T-helper 2 cell treated with Interferon-gamma antibody and Interleukin-4, amounts not matched to agents 5 μg/mL and 100 μg/mL, for 36 hours (primary cell): ENCODE data around the gene CARNS1.

ENCODE experiments used
- DNase-seq: peaks from one replicate; pipeline ENCODE4 v3.0.0; 2021; ENCODE audit warnings: low spot score
- H3K27ac Mint-ChIP-seq: one replicate; pipeline ENCODE4 v1.8.0; 2021; ENCODE audit warnings: mild to moderate bottlenecking, mixed read lengths
- H3K27me3 Mint-ChIP-seq: one replicate; pipeline ENCODE4 v1.8.0; 2021; ENCODE audit warnings: low read depth, mixed read lengths
- H3K36me3 Mint-ChIP-seq: one replicate; pipeline ENCODE4 v1.8.0; 2021; ENCODE audit warnings: low read depth, mixed read lengths
- H3K4me1 Mint-ChIP-seq: one replicate; pipeline ENCODE4 v1.8.0; 2021; ENCODE audit warnings: low read depth, mixed read lengths
- H3K4me3 Mint-ChIP-seq: one replicate; pipeline ENCODE4 v1.8.0; 2022; ENCODE audit warnings: mild to moderate bottlenecking, moderate library complexity, mixed read lengths
- H3K9me3 Mint-ChIP-seq: one replicate; pipeline ENCODE4 v1.8.0; 2021; ENCODE audit warnings: mixed read lengths

Gene CARNS1

DNA sequence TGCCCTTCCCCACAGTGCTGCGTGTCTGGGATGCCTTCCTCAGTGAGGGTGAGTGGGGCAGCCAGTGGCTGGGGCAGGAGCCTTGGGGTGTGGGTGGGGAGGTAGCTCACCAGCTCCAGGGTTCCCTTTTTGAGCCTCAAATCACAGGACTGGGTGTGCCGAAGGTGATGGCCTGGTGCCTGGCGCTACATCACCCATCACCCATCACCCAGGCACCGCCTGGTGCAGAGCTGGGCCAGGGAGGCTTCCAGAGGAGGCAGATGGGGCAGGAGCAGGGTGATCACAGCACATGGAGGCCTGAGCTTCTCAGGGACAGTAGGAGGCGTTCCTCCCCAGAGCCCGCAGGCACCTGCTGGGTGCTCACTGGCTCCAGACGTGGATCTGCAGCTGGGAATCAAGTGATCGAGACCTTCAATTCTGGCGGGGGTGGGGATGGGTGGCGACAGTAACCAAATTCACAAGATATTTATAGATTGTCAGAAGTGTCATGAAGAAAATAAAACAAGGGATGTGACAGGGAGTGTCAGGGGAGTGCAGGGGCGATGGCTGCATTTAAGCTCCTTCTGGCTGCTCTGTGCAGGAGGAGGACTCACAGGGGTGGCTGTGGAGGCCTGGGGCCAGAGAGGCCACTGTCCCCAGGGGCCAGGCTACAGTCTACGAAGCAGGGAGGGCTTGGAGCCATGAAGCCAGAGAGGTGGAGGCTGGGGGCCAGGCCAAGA lies 8.3 kb upstream of the CARNS1 start:
- H3K27me3 Mint-ChIP-seq = no peaks in the 10 kb centered on the region
- H3K4me3 Mint-ChIP-seq = peak overlapping the region; percentile 94
- H3K27ac Mint-ChIP-seq = peak overlapping the region; percentile 82
- H3K4me1 Mint-ChIP-seq = peaks cover 49% of the 10 kb centered on the region
- H3K9me3 Mint-ChIP-seq = no peaks in the 10 kb centered on the region
- H3K36me3 Mint-ChIP-seq = peaks cover 59% of the 10 kb centered on the region
- no peak for DNase-seq

DNA sequence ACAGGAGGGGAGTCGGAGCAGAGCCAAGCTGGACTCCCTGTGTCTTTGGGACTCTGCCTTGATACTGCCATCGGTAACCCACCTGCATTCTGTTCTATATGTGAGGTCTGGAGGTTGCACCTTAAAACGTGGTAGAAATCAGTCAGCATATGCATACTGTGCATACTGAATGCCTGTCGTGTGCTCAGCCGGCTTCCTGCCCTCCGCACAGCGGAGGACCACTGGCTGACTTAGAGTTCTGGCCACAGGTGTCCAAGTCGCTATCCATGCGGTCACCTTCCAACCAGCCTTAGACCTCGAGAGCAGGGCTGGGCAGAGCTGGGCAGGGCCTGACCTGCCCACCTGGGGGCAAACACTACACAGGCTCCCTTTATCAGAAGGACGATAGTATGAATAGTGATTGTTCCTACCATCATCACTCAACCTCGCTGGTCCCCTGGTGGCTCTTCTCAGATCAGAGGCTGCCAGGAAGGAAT lies 7.8 kb upstream of the CARNS1 start:
- peak overlapping the region; percentile 94 for H3K4me3 Mint-ChIP-seq
- peak overlapping the region; percentile 82 for H3K27ac Mint-ChIP-seq
- peaks cover 50% of the 10 kb centered on the region for H3K4me1 Mint-ChIP-seq
- H3K36me3 Mint-ChIP-seq = peaks cover 64% of the 10 kb centered on the region
- H3K27me3 Mint-ChIP-seq = no peaks in the 10 kb centered on the region
- no peak for DNase-seq
- no peaks in the 10 kb centered on the region for H3K9me3 Mint-ChIP-seq

DNA sequence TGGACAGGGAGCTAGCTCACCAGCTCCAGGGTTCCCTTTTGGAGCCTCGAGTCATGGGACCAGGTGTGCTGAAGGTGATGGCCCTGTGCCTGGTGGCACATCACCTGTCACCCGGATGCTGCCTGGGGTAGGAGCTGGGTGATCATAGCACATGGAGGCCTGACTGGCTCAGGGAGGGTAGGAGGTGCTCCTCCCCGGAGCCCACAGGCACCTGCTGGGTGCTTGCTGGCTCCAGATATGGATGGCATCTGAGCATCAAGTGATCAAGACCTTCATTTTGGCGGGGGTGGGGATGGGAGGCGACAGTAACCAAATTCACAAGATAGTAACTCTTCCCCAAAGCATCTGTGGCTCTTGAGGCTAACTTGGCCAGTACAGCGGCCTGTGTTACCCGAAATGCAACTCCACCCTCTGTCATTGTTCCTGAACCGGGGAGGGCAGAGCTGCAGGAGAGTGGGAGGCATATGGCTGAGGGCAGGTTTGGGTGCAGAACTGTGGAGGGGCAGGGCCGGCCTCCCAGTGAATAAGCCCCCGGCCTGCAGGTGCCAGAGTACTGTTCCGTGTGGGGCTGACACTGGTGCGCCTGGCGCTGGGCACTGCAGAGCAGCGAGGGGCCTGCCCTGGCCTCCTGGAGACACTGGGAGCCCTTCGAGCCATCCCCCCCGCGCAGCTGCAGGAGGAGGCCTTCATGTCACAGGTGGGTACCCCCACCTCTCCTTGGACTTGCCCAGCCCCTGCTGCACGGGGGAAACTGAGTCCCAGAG lies 6.9 kb upstream of the CARNS1 start:
- H3K27me3 Mint-ChIP-seq = peaks cover 4% of the 10 kb centered on the region
- DNase-seq = peak; percentile 25
- H3K27ac Mint-ChIP-seq = peak overlapping the region; percentile 82
- peaks cover 61% of the 10 kb centered on the region for H3K36me3 Mint-ChIP-seq
- no peaks in the 10 kb centered on the region for H3K9me3 Mint-ChIP-seq
- H3K4me1 Mint-ChIP-seq = peaks cover 56% of the 10 kb centered on the region
- H3K4me3 Mint-ChIP-seq = peak overlapping the region; percentile 94

DNA sequence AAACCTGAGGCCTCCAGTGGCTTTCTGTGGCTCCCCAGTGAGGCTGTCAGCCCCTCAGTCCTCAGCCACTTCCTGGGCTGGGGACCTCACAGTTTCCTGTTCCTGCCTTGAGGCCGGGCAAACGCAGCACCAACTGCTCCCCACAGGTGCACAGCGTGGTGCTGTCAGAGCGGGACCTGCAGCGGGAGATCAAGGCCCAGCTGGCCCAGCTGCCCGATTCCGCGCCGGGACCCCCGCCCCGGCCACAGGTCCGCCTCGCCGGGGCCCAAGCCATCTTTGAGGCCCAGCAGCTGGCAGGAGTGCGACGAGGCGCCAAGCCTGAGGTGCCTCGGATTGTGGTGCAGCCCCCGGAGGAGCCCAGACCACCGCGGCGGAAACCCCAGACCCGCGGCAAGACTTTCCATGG lies 6.2 kb upstream of the CARNS1 start:
- Mint-ChIP-seq H3K27me3 (peaks cover 4% of the 10 kb centered on the region), H3K4me1 (peaks cover 56% of the 10 kb centered on the region), H3K9me3 (no peaks in the 10 kb centered on the region), H3K36me3 (peaks cover 59% of the 10 kb centered on the region), H3K4me3 (peak overlapping the region; percentile 94), H3K27ac (peak overlapping the region; percentile 82)
- peak; percentile 67 for DNase-seq

DNA sequence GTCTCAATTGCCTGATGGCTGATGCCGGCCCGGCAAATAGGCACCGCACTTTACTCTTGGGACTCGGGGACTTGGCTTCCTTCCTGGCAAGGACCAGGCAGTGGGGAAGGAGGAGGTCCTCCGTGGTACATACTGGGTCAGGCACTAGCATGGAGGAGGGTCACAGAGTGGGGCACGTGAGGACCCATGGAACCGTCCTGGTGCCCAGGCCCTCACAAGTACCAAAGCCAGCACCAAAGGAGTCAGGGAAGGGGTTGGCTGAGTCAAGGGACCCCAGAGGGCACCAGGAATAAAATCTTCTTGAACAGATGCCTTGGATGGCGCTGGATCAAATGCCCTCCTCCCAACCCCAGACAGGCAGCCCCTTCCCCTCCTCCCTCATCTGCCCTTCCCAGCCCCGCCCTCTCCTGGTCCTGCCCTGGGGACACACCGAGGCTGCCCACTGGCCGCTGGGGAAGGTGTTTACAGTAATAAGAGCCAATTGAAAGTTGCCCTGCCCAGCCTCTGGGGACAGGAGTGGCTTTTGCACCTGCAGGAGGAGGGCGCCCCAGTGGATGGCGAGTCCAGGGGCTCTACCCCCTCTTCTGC lies 5.6 kb upstream of the CARNS1 start:
- peaks cover 56% of the 10 kb centered on the region for H3K4me1 Mint-ChIP-seq
- peak overlapping the region; percentile 94 for H3K4me3 Mint-ChIP-seq
- H3K36me3 Mint-ChIP-seq = peaks cover 53% of the 10 kb centered on the region
- no peaks in the 10 kb centered on the region for H3K9me3 Mint-ChIP-seq
- peak overlapping the region; percentile 82 for H3K27ac Mint-ChIP-seq
- no peak for DNase-seq
- peaks cover 4% of the 10 kb centered on the region for H3K27me3 Mint-ChIP-seq

DNA sequence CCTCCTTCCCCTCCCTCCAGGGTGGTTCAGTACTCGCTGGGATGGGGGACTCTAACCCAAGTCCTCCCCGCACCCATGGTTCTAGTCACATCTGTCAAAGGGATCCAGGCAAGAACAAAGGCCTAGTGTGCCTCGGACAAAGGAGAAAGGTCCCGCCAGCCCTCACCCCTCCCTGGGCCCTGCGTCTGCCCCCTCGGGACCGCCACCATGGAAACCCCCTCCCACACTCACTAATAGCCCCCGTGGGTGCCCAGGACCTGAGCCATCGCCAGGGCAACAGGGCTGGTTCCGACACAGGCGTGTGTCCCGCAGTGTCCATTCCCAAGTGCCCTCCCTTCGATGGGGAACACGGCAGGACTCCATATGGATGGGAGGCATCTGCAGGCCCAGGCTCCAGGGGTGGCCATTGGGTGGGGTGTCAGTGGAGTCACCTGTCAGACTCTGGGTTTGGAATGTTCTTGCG lies 5.1 kb upstream of the CARNS1 start:
- Mint-ChIP-seq H3K27me3 (peaks cover 4% of the 10 kb centered on the region), H3K4me3 (peak overlapping the region; percentile 94), H3K36me3 (peaks cover 48% of the 10 kb centered on the region), H3K27ac (peak overlapping the region; percentile 82), H3K9me3 (no peaks in the 10 kb centered on the region), H3K4me1 (peaks cover 53% of the 10 kb centered on the region)
- no peak for DNase-seq

DNA sequence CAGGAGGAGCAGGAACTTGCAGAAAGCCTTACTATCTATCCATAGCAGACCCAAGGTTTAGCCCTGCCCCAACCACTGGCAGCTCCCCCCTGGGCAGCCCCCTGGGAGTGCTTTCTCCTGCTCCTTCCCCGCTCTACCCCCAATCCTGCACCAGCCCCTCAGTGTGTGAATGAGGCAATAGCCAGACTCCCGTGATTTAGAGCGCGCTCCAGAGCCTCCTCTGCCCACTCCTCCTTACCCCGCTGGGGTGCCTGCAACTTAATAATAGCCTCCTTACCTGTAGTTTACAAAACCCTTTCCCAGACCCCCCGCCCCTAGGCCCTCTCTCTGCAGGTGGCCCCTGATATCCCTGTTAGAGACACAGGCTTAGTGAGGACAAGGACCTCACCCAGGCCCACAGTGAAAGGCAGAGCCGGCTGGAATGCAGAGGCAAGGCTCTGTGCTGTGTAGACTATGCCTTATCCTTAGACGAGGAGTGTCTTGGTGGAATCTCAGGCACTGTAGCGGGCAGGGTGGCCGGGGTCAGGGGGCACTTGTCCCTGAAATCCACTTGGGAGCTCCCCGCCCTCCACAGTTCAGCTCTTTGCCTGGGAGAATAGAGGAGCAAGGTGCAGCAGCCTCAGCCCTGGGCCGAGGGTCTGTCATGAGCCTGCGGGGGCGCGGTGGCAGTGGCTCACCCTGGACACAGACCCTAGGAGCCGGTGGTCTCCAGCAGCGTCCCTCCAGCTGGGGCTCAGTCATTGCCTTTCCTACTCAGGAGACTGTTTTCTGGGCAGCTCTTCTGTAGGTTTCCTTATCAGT lies 4.3 kb upstream of the CARNS1 start:
- Mint-ChIP-seq H3K9me3 (no peaks in the 10 kb centered on the region), H3K27me3 (peaks cover 7% of the 10 kb centered on the region), H3K36me3 (peaks cover 41% of the 10 kb centered on the region), H3K4me1 (peaks cover 50% of the 10 kb centered on the region), H3K27ac (peak overlapping the region; percentile 60), H3K4me3 (peak overlapping the region; percentile 46)
- no peak for DNase-seq

DNA sequence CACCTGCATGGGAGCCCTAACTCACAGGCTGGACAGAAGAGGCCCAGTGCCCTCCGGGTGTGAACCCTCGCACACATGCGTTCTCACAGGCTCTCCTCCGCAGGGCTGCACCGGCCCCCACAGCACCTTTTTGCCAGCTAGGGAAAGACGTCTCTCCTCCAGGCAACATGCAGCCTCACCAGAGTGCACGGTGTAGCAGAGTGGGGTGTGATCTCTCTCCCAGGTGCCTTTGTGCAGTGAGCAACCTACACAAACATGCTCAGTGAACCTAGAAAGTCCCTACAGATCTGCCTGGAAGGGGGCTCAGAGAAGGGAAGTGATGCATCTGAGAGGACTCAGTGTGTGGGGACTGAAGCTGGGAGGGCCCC lies 3.7 kb upstream of the CARNS1 start:
- H3K27ac Mint-ChIP-seq = peak overlapping the region; percentile 26
- no peak overlapping the region for H3K4me3 Mint-ChIP-seq
- H3K27me3 Mint-ChIP-seq = peaks cover 13% of the 10 kb centered on the region
- peaks cover 53% of the 10 kb centered on the region for H3K4me1 Mint-ChIP-seq
- no peak for DNase-seq
- peaks cover 37% of the 10 kb centered on the region for H3K36me3 Mint-ChIP-seq
- no peaks in the 10 kb centered on the region for H3K9me3 Mint-ChIP-seq

DNA sequence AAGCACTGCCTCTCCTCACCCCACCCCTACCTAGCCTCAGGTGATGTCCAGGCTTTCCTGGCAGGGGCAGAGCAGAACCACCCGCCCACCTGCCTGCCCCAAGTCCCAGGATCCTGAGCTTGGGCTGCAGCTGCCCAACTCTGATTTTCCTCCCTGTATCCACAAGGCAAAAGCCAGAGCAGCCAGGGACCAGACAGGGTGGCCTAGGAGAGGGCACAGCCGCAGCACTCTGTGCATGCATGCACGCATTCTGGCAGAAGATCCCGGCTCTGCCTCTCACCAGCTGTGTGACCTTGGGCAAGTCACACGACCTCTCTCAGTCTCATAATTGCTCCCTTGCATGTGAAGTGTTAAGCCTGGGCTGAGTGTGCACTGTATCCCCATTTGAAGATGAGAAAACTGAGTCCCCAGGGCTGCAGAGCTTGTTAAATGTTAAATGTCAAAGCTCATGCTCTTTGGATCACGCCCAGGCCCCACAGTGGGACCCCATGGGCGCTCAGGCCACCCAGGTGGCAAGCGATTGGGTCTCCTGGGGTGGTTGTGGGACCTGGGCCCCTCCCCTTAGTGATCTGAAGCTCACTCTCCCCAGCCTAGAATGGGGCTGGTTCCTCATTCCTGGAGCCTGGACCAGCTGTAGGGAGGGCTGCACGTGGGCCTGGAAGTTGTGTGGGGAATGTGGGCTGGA lies 2.8 kb upstream of the CARNS1 start:
- H3K4me3 Mint-ChIP-seq = no peak overlapping the region
- no peak overlapping the region for H3K27ac Mint-ChIP-seq
- no peak for DNase-seq
- peaks cover 13% of the 10 kb centered on the region for H3K27me3 Mint-ChIP-seq
- no peaks in the 10 kb centered on the region for H3K9me3 Mint-ChIP-seq
- H3K4me1 Mint-ChIP-seq = peaks cover 52% of the 10 kb centered on the region
- peaks cover 29% of the 10 kb centered on the region for H3K36me3 Mint-ChIP-seq

DNA sequence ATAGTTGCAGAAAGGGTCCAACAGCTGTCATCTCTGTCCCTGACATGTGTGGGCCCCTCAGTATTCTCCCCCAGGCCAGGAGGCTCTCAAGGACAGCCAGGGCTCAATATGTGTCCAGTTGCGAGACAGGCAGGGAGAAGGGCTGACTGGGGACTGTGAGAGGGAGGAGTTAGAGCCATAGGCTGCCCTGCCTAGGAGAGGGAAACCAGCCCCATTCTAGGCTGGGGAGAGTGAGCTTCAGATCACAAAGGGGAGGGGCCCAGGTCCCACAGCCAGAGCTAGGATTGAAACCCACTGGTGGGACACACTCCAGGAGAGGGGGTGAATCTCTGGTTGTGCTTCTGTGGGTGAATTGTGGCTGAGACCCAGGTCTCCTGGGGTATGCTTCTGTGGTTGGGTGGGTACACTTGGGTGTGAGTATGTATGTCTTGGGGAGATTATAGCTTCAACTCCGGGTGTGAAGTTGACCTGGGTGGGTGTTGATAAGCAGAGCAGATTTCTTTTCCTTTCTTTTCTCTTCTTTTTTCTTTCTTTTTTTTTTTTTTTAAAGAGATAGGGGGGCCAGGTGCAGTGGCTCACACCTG lies 2.1 kb upstream of the CARNS1 start:
- Mint-ChIP-seq H3K27me3 (peaks cover 13% of the 10 kb centered on the region), H3K27ac (peak overlapping the region; percentile 17), H3K9me3 (no peaks in the 10 kb centered on the region), H3K36me3 (peaks cover 22% of the 10 kb centered on the region), H3K4me3 (peak overlapping the region; percentile 10), H3K4me1 (peaks cover 49% of the 10 kb centered on the region)
- no peak for DNase-seq

DNA sequence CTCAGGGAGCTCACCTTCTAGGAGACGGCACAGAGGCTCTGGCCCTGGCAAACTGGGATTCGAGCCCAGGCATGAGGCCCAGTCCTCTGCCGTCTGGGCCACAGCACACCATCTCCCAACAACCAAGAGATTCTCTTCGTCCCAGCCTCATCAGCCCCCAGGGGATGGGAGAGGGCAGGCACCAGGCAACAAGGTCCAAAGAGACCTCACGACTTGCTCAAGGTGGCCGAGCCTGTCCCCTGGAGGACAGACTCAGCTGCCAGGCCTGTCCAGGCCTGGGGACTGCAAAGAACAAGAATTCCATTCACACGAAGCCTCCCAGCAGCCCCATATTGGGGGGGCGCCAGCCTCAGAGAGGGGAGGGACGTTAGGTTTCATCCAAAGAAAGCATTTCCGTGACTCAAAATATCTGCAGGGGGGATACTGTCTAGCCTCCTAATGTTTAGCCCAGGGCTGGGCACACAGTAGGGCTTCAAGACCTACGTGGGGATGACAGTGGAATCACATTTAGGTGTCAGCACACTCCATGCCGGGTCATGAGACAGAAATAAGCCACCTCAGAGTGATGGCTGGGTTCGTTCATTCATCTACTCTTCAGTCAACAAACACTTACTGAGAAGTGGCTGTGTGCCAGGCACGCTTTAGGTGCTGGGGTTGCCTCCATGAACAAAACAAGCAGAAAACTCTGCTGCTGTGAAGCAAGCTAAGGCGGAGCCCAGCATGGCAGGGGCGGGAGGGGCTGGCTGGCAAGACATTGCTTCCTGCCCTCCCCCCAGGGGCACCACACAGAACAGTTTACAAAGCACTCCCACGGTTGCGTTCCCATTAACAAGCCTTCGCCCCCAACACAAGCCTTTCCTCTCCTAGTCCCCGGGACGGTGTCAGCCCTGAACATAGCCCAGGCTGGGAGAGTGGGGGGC lies 1.2 kb downstream of the CARNS1 start:
- DNase-seq = no peak
- Mint-ChIP-seq H3K9me3 (no peaks in the 10 kb centered on the region), H3K4me3 (peak overlapping the region; percentile 58), H3K4me1 (peaks cover 40% of the 10 kb centered on the region), H3K36me3 (peaks cover 5% of the 10 kb centered on the region), H3K27ac (peak overlapping the region; percentile 64), H3K27me3 (peaks cover 13% of the 10 kb centered on the region)

DNA sequence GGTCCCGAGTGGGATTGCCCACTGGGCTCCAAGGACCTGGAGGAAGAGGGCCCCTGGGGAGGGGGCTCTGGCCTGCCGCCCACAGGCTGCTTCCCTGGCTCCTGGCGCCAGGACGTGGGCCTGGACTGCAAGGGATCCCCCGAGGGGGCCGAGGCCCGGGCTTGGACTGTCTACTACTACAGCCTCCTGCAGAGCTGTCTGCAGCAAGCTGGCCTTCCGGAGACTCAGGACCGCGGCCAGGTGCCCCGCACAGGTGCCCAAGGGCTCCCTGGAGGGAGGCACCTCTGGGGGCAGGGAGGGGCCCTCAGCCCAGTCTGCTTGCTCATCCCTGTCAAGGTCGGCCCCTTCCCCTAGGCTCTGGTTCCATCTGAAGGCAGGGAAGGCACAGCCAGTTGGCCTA lies 1.9 kb downstream of the CARNS1 start:
- H3K4me3 Mint-ChIP-seq = no peak overlapping the region
- peaks cover 13% of the 10 kb centered on the region for H3K27me3 Mint-ChIP-seq

More for the DNA sequence above, 1.9 kb downstream of the CARNS1 start:
- H3K9me3 Mint-ChIP-seq = no peaks in the 10 kb centered on the region
- H3K27ac Mint-ChIP-seq = no peak overlapping the region
- H3K36me3 Mint-ChIP-seq = peaks cover 3% of the 10 kb centered on the region
- no peak for DNase-seq
- H3K4me1 Mint-ChIP-seq = peaks cover 37% of the 10 kb centered on the region
